GM18511 (cell line): ENCODE data around the gene FHIT.
A peak's percentile ranks its signal among the peaks of the same experiment; 100 is the strongest.

Experiments used
- ATAC-seq: cut with Tn5 transposase; IDR thresholded peaks from one replicate; pipeline ENCODE4 v1.9.1; 2021; ENCODE audit warnings: mild to moderate bottlenecking, moderate library complexity; ENCODE audit not compliant: unreplicated experiment

FHIT gene

DNA sequence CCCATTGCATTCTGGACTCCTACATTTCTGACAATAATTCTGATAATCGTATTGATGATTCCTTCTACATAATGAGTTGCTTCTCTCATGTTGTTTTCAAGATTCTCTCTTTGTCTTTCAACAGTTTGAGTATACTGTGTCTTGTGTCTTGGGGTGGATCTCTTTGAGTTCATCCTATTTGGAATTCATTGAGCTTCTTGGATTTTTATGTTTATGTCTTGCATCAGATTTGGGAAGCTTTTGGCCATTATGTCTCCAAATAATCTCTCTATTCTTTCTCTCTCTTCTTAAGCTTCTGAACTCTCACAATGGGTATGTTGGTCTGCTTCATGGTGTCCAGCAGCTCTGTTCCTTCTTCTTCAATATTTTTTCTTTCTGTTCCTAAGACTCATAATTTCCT is 592.2 kb downstream of the FHIT start:
- no peak for ATAC-seq

DNA sequence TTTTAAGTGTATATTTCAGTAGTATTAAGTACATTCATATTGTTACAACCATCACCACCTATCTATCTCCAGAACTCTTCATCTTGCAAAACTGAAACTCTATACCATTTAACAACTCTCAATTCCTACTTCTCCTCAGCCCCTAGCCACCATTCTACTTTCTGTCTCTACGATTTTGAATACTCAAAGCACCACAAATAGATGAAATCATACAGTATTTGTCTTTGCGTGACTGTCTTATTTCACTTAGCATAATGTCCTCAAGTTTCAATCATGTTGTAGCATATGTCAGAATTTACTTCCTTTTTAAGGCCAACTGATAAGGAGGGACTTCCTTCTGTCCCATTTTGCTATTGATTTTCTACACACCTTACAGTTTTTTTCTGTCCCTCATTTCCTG is 593.3 kb downstream of the FHIT start:
- ATAC-seq: peak; percentile 96

DNA sequence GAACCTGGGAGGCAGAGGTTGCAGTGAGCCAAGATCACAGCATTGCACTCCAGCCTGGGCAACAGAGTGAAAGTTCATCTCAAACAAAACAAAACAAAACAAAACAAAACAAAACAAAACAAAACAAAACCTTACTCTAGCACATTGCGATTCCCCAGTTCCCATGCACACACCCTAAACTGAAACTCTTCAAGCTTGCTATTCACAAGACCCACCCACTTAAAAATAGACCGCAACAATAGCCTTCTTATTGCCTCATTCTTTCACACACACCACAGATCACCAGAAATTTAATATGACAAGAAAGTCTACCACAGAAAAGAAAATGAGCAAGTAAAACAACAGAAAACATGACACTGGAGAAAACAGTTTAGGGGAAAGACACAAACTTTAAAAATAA is 598.4 kb downstream of the FHIT start:
- no peak for ATAC-seq

DNA sequence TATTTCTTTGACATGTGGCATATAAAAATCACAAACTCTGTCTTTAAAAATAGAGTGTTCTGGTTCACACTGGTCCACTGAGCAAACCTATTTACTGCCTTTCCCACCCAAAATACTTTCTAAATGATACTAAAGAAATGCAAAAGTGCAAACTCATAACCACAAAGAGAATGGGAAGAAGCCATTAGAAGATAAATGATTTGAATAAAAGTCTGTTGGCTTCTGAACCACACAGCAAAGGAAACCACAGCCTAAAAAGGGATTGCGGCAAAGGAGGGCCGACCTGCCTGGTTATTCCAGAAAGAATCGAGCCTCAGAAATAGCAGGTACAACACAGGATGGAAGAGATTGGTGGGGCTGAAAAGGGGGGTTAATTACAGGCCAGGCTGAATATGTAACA is 599.5 kb downstream of the FHIT start:
- ATAC-seq: no peak

DNA sequence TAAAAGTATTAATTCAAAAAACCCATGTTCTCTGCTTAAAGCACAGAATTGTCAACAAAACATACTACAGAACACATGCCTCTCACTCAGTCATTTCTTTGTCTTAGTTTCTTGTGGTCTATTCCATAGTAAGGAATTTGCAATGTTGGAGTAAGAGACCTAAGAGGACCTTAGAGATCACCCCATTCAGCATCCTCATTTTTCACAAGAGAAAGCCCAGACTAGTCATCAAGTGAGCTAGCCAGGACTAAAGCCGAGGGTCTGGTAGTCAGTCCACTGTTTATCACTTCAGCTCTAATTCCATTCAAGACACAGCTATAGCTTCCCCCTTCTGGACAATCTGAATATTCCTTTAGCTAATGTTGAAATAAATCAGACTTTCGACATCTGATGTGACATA is 601.1 kb downstream of the FHIT start:
- no peak for ATAC-seq

DNA sequence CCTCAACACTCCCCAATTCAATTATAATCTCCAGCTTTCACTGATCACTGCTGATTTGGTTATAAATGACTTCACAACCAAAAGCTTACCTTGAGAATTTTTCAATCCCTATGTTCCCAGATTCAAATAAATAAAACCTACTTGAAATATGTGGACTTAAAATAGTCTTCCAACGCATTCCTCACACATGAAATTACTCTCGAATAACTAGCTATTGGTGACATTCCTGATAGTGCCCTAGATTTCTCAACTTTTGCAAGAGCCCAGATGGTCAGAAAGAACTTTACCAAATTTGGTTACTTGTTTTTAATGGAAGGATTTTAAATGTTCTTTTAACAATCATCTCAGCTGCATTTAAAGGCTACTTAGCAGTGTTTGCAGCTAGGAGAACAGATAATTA is 605.5 kb downstream of the FHIT start:
- ATAC-seq: no peak

DNA sequence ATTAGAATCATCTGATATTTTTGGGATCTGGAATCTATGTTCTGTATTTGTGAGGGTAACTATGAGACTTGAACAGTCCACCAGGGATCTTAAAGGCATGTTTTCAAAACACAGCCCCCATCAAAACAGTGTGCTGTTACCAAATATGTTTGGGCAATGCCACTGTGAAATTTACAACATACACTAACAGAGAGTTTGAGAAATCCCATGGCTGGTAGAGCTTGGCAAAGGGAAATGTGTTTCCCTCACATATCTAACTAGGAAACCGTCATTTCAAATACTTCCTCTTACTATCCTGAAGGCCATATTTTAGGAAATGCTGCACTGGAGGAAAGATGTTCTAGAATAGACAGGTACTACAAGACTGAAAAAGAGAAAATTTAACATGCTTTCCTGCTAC is 607.4 kb downstream of the FHIT start:
- no peak for ATAC-seq

DNA sequence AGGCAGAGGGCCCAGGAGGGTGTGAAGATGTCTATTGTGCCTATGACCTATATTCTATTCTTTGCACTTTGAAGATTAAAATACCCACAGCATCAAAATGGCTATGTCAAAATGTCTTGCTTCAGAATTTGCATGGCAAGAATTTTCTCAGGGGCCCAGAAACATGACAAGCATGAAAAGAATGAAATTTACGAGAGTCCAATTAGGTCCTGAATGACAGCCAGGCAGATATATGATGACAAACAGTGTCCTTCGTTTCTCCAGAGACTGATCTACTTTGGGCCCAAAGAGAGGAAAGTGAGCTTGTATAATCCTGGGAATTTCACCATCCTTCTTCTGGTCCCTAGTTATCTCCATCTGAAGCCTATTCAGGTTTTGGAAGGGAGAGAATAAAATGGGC is 609.9 kb downstream of the FHIT start:
- ATAC-seq: no peak

DNA sequence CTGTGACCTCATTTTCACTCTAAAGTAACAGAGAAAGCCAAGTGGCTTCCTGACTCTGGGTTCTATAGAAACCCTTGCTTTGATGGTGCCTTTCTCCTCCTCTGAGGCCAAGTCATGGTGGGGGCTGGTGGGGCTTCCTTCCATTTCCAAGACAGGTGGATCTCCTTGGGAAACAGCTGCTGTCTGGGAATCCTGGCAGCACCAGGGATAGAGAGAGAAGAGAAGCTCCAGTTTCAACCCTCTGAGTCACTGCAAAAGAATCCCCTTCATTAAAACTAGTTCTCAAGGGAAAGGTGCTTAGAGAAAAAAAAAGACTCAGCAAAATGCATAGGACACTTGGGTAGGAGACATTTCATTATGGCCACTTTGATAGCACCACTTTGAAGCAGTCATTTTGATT is 614.4 kb downstream of the FHIT start:
- ATAC-seq: no peak

DNA sequence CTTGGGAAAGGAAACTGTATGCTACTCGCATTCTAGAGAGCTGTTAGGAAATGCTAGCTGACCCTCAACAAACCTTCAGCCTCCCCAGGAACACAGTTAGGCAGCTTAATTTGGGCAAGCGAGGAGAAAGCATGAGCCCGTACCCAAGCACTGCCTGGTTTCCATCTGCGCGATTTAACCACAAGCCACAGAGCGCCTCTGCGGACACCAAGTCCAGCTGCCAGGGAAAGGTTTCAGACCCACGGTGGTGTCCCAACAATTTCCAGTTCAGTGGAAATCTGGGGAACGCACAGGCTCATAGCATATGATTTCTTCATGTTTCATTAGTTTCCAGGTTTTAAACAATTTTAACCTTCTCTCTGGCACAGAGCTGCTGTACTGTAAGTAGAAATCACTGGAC is 617.6 kb downstream of the FHIT start:
- ATAC-seq: no peak

DNA sequence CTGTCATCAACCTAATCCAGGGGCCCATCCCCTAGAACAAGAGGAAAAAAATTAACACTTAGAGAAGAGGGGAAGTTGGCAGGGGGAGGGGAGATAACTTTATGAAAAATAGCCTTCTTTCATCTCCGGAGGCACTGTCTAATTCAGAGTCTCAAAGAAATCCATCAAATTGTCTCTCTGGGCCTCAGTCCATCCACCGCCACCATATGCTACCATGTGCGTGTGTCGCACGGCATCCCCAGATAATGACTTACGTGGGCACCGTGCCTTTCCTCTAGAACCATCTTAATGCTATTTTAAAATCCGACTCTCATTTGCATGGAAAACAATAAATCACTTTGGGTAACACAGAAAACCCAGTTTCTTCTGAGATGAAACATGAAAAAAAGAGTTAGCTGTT is 619.7 kb downstream of the FHIT start:
- ATAC-seq: no peak

DNA sequence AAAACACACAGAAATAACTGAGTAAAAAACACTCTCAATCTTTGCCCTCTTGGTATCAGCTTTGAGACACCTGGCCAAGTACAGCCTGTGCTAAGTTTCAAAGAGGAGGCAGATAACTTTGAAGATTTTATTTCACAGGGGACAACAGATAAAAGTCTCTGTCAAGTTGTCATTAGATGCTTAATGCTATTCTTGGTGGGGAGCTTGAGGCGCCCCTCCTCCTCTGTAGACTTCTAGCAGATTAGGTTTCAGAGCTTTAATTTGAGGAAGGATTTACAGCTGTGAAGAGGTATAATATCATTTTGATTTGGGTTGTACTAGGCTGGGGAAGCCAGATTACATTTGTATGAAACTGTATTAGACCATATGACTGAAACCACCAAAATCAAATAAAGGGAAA is 620.3 kb downstream of the FHIT start:
- ATAC-seq: no peak

DNA sequence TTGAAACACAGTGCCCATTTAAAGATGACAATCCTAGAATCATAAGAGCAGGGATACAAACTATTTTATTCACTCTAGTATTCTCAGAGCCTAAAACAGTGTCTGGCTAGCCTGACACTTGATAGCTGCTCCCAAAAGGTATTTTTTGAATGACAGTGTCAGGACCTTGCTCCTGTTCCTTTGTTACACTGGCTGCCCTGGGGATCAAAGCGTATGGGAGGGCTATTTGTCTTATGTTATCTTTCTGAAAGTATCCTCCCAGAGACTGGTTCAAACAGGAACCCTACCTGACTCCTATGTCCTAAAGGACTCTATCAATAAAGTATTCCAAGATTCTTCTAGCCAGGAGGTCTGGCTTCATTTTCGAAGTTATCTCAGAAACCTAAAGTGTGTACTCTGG is 621.4 kb downstream of the FHIT start:
- ATAC-seq: no peak

DNA sequence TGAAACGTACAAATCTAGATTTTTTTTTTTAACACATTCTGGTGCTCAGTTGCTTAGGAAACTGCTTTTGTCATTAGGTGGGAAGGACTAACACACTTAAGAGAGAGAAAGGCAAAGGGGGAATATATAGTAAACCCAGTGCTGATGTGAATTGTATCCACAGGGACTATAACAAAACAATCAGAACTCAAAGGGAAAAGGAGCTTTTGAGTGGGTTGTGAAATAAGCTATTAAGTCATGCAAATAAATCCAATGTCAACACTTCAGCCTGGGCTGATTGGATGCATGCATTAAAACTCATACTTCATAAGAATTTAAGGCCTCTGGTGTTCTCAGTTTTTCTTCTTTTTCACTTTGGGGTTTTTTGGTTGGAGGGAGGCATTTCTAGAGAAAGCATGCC is 628.9 kb downstream of the FHIT start:
- ATAC-seq: no peak

DNA sequence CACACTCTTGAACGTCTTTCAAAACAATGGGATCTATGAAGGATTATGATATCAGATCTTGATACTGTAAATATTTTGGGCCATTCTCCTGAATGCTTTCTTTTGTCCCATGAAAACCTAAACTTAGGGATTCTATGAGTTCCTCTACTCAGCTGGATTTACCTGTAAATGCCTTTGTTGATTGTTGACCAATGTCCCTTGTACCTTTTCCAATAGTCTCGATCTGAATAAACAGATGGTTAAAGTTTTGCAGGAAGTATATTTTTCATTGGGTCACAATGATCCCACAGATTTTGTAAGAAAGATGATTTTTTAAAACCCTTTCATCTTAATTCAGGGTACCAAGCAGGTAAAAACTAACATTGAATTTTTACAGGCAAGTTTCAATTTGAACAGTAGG is 634.1 kb downstream of the FHIT start:
- ATAC-seq: no peak

DNA sequence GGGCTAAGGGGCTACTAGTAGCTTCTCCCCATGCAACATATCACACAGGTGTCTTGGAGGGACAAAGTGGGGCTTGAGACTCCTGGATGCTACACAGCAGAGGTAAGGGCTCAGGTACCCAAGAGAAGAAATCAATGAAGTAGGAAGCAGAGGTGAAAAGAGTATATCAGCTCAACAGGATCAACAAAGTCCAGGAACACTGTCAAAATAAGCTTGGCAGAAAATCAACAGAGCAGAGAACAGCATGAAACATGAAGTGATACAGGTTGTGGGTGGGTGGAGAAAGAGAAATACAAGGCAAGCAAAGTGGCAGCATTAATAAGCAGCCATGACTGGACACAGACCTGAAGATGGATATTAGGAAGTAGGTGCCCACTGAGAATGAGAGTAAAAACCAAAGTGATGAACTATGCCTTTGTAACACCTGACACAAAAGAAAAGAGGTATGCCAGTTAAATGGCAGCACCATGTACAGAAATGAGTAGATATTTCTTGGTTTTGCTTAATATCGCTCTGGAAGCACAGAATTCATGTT is 637.4 kb downstream of the FHIT start:
- ATAC-seq: no peak

DNA sequence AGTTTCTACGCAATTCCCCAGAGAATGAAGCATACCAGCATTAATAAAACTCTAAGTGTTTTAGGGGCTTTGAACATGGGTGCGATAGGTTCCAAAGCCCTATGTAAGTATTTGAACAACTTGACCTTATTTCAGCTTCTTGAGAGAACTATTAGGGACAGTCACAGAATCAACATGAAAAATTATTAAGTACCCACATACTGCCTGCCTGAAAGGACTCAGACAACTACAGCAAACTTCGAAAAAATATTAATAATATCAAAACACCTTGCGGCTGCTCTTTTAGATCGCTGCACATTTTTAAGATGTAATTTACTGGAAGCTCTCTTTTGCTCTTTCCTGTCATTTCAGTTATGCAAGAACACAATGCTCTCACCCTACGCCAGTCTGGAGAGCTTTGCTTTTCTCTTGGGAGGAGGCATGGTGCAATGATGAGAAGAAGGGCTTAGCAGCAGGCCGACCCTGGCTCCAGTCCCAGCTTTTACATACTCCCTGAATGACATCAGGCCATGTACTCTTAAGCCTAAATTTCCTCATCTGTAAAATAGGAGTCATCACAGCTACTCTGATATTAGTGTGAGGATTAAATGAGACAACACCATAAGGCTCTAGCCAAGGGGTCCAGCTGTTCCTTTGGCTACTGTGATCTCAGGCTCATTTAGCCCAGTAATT is 640.7 kb downstream of the FHIT start:
- no peak for ATAC-seq

DNA sequence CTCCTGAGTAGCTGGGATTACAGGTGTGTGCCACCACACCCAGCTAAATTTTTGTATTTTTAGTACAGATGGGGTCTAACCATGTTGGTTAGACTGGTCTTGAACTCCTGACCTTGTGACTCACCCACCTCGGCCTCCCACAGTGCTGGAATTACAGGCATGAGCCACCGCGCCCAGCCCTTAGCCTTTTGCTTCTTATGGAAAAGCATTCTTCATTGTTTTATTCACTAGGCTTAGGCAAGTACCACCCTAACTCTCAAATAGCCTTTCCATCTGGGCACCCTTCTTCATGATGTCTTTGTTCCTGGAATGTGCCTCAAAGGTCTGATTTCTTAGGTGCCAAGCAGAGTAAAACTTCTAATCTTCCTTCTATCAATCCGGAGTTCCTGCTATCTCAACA is 641.8 kb downstream of the FHIT start:
- ATAC-seq: no peak

DNA sequence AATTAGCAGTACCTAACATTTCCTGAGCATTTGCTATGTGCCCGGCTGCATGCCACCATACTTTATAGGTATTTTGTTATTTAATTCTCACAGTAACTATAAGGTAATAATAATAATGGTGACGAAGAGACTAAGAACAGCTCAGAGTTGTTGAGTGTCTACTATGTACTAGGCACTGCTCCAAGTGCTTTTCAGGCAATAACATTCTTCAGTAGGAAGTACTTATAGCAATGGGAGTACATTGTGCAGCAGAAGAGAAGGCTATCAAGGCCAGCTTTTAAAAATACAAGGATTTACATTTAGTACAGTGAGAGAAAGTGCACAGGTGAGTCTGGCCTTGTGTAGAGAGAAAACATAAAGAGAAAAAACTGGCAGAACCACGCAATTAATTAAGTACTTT is 647.4 kb downstream of the FHIT start:
- no peak for ATAC-seq

DNA sequence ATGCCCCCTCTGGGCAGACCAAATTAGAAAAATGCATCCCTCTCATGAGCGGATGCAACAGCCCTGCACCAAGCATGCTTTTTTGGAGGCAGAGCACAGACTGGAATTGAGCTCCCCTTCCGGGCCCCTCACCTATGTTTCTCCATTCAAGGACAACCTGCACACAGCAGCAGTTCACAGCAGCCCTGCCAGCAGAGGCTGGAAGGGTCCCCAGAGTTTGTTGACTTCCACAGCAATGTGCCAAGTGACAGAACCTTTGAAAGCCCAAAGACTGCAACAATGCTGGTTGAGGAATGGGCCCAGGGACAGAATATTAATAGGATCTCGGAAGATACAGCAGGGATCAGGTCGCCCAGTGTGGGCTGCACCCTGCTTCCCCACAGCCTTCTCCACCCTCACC is 650.4 kb downstream of the FHIT start:
- ATAC-seq: no peak

DNA sequence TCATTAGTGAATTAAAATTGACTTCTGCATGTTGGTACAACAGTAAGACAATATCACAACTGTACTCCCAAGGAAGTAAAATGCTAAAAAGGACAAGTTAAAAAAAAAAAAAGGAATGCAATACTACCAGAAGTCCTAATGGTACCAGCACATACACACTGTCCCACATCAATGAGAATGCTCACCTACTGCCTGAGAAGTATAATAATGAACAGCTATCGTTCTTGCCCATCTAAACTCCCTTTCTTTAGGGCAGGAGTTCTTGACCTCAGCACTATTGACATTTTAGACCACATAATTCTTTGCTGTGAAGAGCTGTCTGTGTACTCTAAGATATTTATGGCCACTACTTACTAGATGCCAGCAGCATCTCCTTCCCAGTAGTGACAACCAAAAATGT is 651.7 kb downstream of the FHIT start:
- no peak for ATAC-seq

DNA sequence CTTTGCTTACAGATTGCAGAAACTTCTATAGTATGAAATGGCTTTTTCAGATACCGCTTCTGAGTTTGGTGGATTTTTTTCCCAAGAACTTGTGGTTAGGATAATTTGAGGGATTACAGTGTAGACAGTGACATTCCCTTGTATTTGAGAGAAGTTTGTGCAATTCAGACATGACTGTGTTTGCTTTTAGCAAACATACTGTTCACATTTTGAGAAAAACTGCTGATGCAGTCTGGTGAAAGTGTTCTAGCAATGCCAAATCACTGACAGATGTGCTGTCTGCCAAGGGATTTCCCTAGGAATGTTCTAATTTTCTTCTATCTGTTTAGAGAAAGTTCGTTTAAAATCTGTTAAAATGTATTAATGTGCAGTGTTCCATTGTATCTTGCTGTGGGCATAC is 652.6 kb downstream of the FHIT start:
- no peak for ATAC-seq

DNA sequence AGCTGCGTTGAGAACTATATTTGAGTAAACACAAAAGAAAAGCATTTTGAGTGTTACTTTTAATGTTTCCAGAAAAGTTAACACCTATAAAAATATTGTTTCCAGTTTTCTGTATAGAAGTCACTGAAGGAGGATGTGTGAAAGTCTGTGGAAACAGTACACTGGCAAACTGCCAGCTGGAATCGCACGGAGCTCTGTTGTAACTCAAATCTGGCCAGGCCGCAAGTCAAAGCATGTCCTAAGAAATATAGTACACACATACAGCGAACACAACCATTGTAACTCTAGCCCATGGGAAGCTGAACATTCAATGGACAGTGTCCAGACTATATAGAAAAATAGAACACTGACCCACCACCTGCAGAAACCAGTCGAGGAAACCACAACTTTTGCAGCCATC is 657.2 kb downstream of the FHIT start:
- ATAC-seq: no peak
